SH-SY5Y (cell line): ENCODE data around the gene HEPHL1.

Experiments
- GATA2 ChIP-seq: IDR thresholded peaks from 2 replicates; pipeline ENCODE4 v1.6.1; 2011; ENCODE audit warnings: mild to moderate bottlenecking, low read depth, low read length
- GATA3 ChIP-seq: IDR thresholded peaks from 2 replicates; pipeline ENCODE4 v1.6.1; 2011; ENCODE audit warnings: low read depth, mild to moderate bottlenecking, low read length, moderate library complexity

- TF ChIP-seq GATA2 (no peak), GATA3 (no peak)
Measured at GRCh38 chr11:94091091-94091490, 69.9 kb downstream of the HEPHL1 start.
